AG04449 (cell line): ENCODE results near the gene LRP8.
A peak's percentile ranks its signal among the peaks of the same experiment; 100 is the strongest.
"Not testable (repeated sequence)": the region's sequence is repeated elsewhere in the genome, so short reads cannot be mapped to it uniquely, and the experiment has no call there.

Experiments
- CTCF ChIA-PET: fragments of 350-600 bp; formaldehyde crosslinking; extraction: SDS; loops from one replicate; lab custom pipeline; 2021; ENCODE audit warnings: antibody characterized with exemption; lab: Yijun Ruan, JAX
- POLR2A ChIA-PET: fragments of 400-600, 350-600 bp; formaldehyde crosslinking; extraction: SDS; loops from one replicate; lab custom pipeline; 2020; ENCODE audit warnings: antibody characterized with exemption, inconsistent platforms; lab: Yijun Ruan, JAX
- DNase-seq: peaks from one replicate; pipeline ENCODE4 v3.0.0-alpha.2; 2010; ENCODE audit warnings: low read depth, low spot score
- H3K4me3 ChIP-seq: 2 replicates; pipeline ENCODE4 v1.5.1; 2011; ENCODE audit warnings: low read depth, mild to moderate bottlenecking, control low read depth, low read length
- TF ChIP-seq, protein P1 (sequence below): IDR thresholded peaks from one replicate; pipeline ENCODE4 v1.5.1; 2011; ENCODE audit warnings: mild to moderate bottlenecking, moderate library complexity, low read length, control low read depth, inconsistent platforms; ENCODE audit not compliant: insufficient read depth; ENCODE audit errors: missing control alignments

Gene LRP8

DNA sequence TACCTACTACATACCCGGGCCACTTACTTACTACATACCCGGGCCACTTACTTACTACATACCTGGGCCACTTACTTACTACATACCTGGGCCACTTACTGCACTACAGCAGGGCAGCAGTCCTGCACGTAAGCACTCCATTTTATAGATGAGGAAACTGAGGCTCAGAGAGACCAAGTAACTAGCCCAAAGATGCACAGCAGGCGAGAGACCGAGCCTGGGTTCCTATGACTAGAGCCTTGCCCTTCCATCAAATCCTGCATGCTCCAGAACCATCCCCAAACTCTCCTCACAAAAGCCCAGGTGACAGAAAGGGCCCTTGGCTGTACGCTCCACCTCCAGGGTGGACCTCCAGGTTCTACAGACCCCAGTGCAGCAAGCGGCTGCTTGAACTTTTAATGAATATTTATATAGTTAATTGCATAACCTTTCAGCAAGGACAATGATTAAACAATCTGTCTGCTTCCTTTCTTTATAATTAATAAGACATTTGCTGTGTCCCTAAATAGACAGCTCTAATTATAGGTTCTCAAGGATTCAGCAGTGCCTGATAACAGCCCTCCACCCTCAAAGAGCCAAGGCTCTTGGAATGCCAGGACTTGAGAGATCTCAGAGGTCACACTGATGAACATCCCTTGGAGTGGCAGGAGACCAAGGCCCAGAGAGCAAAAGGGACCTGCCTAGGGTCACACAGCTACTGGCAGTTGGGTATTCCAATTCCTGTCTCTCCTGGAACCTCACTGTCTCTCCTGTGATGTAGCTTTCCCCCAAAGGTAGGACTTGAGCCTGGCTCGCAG lies 43.4 kb downstream of the LRP8 start:
- TF ChIP-seq, protein P1, sequence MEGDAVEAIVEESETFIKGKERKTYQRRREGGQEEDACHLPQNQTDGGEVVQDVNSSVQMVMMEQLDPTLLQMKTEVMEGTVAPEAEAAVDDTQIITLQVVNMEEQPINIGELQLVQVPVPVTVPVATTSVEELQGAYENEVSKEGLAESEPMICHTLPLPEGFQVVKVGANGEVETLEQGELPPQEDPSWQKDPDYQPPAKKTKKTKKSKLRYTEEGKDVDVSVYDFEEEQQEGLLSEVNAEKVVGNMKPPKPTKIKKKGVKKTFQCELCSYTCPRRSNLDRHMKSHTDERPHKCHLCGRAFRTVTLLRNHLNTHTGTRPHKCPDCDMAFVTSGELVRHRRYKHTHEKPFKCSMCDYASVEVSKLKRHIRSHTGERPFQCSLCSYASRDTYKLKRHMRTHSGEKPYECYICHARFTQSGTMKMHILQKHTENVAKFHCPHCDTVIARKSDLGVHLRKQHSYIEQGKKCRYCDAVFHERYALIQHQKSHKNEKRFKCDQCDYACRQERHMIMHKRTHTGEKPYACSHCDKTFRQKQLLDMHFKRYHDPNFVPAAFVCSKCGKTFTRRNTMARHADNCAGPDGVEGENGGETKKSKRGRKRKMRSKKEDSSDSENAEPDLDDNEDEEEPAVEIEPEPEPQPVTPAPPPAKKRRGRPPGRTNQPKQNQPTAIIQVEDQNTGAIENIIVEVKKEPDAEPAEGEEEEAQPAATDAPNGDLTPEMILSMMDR = no peak
- no peak for DNase-seq
- ChIA-PET POLR2A (no interaction called here), CTCF (interaction anchor here (0.9 kb wide), 1 partner anchor 109 kb away, joined by 3 read pairs; no protein-coding TSS in a partner anchor)
- H3K4me3 ChIP-seq = no peak overlapping the region

DNA sequence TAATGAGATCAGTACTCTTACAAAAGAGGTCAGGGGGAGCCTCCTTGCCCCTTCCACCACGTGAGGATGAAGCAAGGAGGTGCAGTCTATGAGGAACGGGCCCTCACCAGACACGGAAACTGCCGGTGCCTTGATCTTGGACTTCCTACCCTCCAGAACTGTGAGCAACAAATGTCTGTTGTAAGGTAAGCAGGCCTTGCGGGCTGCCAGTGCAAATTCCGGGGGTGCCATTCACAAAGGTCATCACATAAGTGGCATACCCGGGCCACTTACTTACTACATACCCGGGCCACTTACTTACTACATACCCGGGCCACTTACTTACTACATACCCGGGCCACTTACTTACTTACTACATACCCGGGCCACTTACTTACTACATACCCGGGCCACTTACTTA lies 44.7 kb downstream of the LRP8 start:
- CTCF ChIA-PET = interaction anchor here (8.7 to 14.0 kb wide), 3 partner anchors 9 to 112 kb away, joined by 105 to 574 read pairs (median 178); no protein-coding TSS in a partner anchor
- H3K4me3 ChIP-seq, POLR2A ChIA-PET, DNase-seq: not testable (repeated sequence)

DNA sequence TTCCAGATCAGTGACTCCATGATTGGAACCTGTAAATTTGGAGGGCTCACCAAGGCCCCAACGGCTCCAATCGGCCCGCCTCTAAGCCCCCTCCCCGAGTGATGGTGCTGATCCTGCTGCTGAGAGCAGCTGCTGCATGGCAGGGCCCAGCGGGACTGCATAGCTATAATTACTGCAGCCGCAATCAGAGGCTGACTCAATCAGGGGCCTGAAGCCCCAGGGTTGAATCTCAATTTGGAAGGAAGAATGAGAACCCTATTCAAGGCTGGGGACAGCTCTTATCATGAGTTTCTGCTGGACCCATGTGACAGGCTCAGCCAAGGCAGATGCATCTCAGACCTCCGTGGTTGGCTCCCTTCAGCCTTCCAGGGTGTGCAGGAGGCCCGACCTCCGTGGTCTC lies 46.7 kb downstream of the LRP8 start:
- no peak overlapping the region for H3K4me3 ChIP-seq
- ChIA-PET CTCF (interaction anchor here (6.3 to 14.0 kb wide), 4 partner anchors 11 to 192 kb away, joined by 77 to 574 read pairs (median 142); no protein-coding TSS in a partner anchor), POLR2A (no interaction called here)
- DNase-seq = no peak
- TF ChIP-seq, protein P1 = no peak

DNA sequence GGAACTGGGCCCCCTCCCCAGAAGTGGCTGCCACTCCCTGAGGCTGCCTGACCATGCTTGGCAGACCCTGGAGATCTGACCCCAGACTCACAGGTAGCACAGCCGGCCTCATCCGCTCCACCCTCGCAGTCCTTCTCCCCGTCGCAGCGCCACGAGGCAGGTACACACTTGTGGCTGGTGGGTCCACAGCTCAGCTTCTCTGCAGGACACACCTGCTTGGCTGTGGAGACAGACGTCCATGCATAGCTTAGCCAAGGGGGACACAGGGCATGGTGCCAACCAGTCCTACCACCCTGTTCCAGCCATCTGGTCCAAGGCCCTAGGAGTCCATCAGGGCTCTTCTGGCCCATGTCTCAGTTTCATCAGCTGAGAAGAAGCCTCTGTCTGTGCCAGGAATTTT lies 47.4 kb downstream of the LRP8 start:
- H3K4me3 ChIP-seq = no peak overlapping the region
- ChIA-PET CTCF (interaction anchor here (3.0 to 14.0 kb wide), 5 partner anchors 11 to 193 kb away, joined by 11 to 574 read pairs (median 105); no protein-coding TSS in a partner anchor), POLR2A (no interaction called here)
- TF ChIP-seq, protein P1 = no peak
- DNase-seq = no peak

DNA sequence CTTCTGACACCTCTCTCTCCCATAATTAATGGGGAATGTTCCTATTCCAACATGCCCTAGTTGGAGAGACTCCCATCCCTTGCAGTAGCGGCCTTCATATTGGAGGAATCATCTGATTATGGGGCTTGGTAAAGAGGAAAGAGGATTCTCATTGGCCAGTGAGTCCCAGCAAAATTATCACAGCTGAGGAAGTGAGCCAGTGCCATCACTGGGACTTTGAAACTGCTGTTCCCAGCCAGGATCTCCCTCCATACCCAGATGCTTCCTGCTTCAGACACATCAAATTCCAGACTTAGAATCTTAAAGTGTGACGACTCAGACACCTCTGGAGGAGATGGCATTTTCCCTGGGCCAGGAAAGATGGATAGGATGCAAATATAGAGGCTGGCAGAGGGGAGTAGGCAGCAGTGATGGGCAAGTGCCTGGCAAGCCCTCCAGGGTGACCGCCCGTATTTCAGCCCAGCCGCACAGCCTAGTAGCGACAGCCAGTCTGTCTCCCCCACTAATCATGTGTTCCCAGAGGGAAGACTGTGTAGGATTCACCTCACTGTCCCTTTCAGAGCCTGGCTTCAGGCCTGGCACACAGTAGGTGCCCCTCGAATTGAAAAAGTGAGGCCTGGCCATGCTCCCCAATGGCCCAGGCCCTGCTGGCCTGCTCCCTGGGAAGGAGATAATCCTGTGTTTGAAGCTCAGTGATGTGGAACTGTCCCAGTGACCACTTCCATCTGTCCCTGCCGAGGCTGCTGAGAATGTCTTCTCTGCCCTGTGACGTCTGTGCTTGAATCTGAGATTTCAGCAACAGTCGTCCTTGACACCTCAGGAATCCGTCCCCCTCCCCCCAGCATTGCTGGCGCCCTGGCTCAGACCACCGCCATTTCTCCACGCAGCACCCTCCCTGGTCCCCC lies 48.3 kb downstream of the LRP8 start:
- POLR2A ChIA-PET = no interaction called here
- TF ChIP-seq, protein P1 = no peak
- CTCF ChIA-PET = interaction anchor here (0.7 to 14.0 kb wide), 24 partner anchors 12 to 574 kb away, joined by 3 to 574 read pairs (median 10); no protein-coding TSS in a partner anchor
- no peak for DNase-seq
- H3K4me3 ChIP-seq = no peak overlapping the region

DNA sequence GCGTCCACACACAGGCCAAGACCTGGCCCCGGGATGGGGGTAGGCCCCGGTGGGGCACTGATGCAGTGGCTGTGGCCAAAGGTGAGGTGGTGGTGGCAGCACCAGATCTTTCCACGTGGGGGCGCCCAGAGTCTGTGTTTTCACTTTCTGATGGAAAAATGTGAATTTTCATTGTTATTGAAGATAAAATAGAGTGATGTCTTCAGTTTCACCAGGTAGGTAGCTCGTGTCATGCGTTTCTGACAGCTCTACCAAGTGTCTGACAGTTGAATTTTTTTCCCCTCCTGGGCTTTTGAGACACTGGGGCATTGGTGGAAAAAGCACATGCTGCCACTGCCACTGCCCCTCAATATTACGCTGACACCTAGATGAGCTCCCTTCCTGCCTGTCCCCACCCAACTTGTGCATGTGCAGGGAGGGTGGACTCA lies 49.6 kb downstream of the LRP8 start:
- no peak for DNase-seq
- ChIA-PET POLR2A (no interaction called here), CTCF (interaction anchor here (0.7 to 14.0 kb wide), 59 partner anchors 14 to 581 kb away, joined by 3 to 574 read pairs (median 5); partner anchors contain the start of genes DMRTB1 and MAGOH)

More for the DNA sequence above, 49.6 kb downstream of the LRP8 start:
- TF ChIP-seq, protein P1 = peak; percentile 81
- no peak overlapping the region for H3K4me3 ChIP-seq
